Tibial nerve (tissue), 4 donors: ENCODE results near the gene MAP3K20. TPM values are rescaled to one million over a fixed set of nuclear protein-coding genes. Genes with fewer than 3 reads are reported as not detected.
"Not testable (repeated sequence)": the region's sequence is repeated elsewhere in the genome, so short reads cannot be mapped to it uniquely, and the experiment has no call there.

Experiments used
- DNase-seq, 2 donors: peaks; one replicate each; pipeline ENCODE4 v3.0.0-alpha.2; 2019; ENCODE audit warnings: low spot score in 2 of 2
- H3K27ac ChIP-seq, 4 donors: fragments of 200-600 bp; sonication (generic) in 3 of 4; one replicate each; pipeline ENCODE4 v1.5.1; 2017 to 2019; ENCODE audit warnings: mild to moderate bottlenecking in 1 of 4
- H3K27me3 ChIP-seq, 2 donors: fragments of 200-600 bp; sonication (generic) in 1 of 2; one replicate each; pipeline versions ENCODE4 v1.5.1 to v1.6.0; 2017 to 2019
- H3K36me3 ChIP-seq, 3 donors: fragments of 200-600 bp; sonication (generic); one replicate each; pipeline ENCODE4 v1.5.1; 2018 to 2019
- H3K4me1 ChIP-seq, 4 donors: fragments of 200-600 bp; sonication (generic) in 3 of 4; one replicate each; pipeline ENCODE4 v1.5.1; 2017 to 2019
- H3K4me3 ChIP-seq, 4 donors: fragments of 200-600 bp; sonication (generic) in 3 of 4; one replicate each; pipeline ENCODE4 v1.5.1; 2017 to 2019; ENCODE audit warnings: mild to moderate bottlenecking in 1 of 4, moderate library complexity in 1 of 4
- H3K9me3 ChIP-seq, 4 donors: fragments of 200-600 bp; sonication (generic) in 3 of 4; one replicate each; pipeline ENCODE4 v1.5.1; 2017 to 2019
- CTCF ChIP-seq, 5 experiments: fragments of 200-600 bp in 3 of 5; fragments of 450-650 bp in 2 of 5; sonication (generic) in 3 of 5; IDR thresholded peaks; one replicate each; pipeline ENCODE4 v1.5.1; 2016 to 2019; ENCODE audit warnings: antibody characterized with exemption in 5 of 5, mild to moderate bottlenecking in 3 of 5, moderate library complexity in 2 of 5
- EP300 ChIP-seq, 2 donors: sonication (generic); formaldehyde crosslinking; IDR thresholded peaks; one replicate each; pipeline ENCODE4 v1.6.1; 2017; ENCODE audit warnings: antibody characterized with exemption in 2 of 2, mild to moderate bottlenecking in 1 of 2
- POLR2A ChIP-seq, 2 donors: fragments of 450-650 bp; IDR thresholded peaks; one replicate each; pipeline ENCODE4 v1.6.1; 2017; ENCODE audit warnings: antibody characterized with exemption in 2 of 2, mild to moderate bottlenecking in 2 of 2, moderate library complexity in 2 of 2
- WGBS, 2 donors: methylation state at CpG; one replicate each; pipeline ENCODE4 v1.1.5; 2018; 5-methylcytosine and 5-hydroxymethylcytosine counted together
- total RNA-seq, 4 donors: library from RNA; depleted of rRNA; stranded (reverse); fragments of >200 nt; gene quantifications; one replicate each; pipeline ENCODE4 v1.1.0, GENCODE V29; 2016

The MAP3K20 gene
- total RNA-seq, 4 donors from 2014 or later = 21.9 to 32.6 (median 23.2) TPM

DNA sequence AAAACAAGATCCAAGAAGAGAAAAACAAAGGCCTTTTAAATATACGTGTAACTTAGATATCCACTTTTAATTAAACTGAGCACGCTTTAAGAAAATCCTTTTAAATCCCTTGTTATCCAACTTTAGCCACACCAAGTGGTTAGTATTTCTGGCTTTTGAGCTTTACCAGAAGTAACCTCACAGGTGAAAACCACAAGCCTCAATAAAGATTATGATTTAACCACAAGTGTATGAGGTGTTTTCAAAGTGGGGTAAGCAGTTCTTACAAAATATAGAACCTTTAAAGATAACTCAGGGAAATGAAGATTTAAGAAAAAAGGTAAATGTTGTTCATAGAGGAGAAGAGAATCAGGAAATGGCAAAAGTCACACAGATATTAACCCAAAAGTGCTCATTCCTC is 220.6 kb downstream of the MAP3K20 start:
- WGBS, 2 donors = 90 to 91% methylated on average over 2 of the region's 2 CpGs
- H3K4me1 ChIP-seq = no peaks in the 10 kb centered on the region
- H3K9me3 ChIP-seq = peaks cover 0 to 59% (median 3%) of the 10 kb centered on the region in 4 donors
- H3K27me3 ChIP-seq = no peaks in the 10 kb centered on the region
- no peak overlapping the region for H3K4me3 ChIP-seq
- TF ChIP-seq EP300 (IDR thresholded peaks at IDR 0.05) (no peak), CTCF (IDR thresholded peaks at IDR 0.05) (no peak), POLR2A (IDR thresholded peaks at IDR 0.05) (no peak)
- no peak for DNase-seq
- no peak overlapping the region for H3K27ac ChIP-seq
- no peaks in the 10 kb centered on the region for H3K36me3 ChIP-seq

DNA sequence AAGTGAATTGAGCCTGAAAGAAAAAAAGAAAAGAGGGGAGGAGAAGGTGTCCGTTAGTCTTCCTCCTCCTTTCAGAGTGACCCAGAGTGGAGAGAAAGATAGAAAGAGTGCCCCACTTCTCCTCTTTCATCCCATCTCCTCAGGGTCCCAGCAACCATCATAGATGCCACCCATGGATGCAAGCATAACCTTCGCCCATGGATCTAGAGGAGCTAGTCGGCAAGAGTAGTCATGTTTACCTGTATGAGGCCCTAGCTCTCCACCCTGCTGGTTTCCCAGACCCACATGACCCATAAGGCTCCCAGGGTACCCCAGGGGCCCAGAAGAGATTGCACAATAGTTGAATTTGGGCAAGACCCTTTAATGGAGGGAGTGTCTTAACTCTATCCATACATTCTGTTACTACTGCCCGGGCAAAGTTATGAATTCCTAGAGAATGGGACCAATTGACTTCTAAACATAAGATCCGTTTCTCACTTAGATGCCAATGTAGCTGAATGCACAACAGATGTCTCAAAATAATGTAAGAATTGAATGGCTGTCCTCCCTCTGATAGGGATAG is 223.0 kb downstream of the MAP3K20 start:
- peaks cover 0 to 68% (median 3%) of the 10 kb centered on the region in 4 donors for H3K9me3 ChIP-seq
- no peak overlapping the region for H3K4me3 ChIP-seq
- H3K27me3 ChIP-seq = no peaks in the 10 kb centered on the region
- WGBS, 2 donors = 92 to 95% methylated on average over 5 of the region's 5 CpGs
- no peaks in the 10 kb centered on the region for H3K36me3 ChIP-seq
- TF ChIP-seq POLR2A (IDR thresholded peaks at IDR 0.05) = no peak
- TF ChIP-seq CTCF (IDR thresholded peaks at IDR 0.05) = no peak
- TF ChIP-seq EP300 (IDR thresholded peaks at IDR 0.05) = no peak
- H3K4me1 ChIP-seq = no peaks in the 10 kb centered on the region
- no peak for DNase-seq
- no peak overlapping the region for H3K27ac ChIP-seq

GRCh38 chr2:173299764-173300163 is 224.1 kb downstream of the MAP3K20 start:
- TF ChIP-seq CTCF (IDR thresholded peaks at IDR 0.05) = no peak
- no peak for TF ChIP-seq POLR2A (IDR thresholded peaks at IDR 0.05)
- TF ChIP-seq EP300 (IDR thresholded peaks at IDR 0.05) = no peak
- WGBS, 2 donors = 76 to 89% methylated on average over 5 of the region's 5 CpGs
- no peak overlapping the region for H3K27ac ChIP-seq
- H3K4me1 ChIP-seq = no peaks in the 10 kb centered on the region
- H3K4me3 ChIP-seq = no peak overlapping the region
- no peaks in the 10 kb centered on the region for H3K36me3 ChIP-seq
- H3K9me3 ChIP-seq = peaks cover 0 to 67% (median 3%) of the 10 kb centered on the region in 4 donors
- no peaks in the 10 kb centered on the region for H3K27me3 ChIP-seq
- DNase-seq = no peak

- no peaks in the 10 kb centered on the region for H3K27me3 ChIP-seq
- H3K4me1 ChIP-seq = no peaks in the 10 kb centered on the region
- no peak overlapping the region for H3K27ac ChIP-seq
- H3K36me3 ChIP-seq = no peaks in the 10 kb centered on the region
- 81 to 93% methylated on average over 1 of the region's 1 CpG for WGBS, 2 donors
- no peak overlapping the region for H3K4me3 ChIP-seq
- peaks cover 0 to 67% (median 3%) of the 10 kb centered on the region in 4 donors for H3K9me3 ChIP-seq
- TF ChIP-seq EP300 (IDR thresholded peaks at IDR 0.05) = no peak
- no peak for DNase-seq
These were observed 224.8 kb downstream of the MAP3K20 start for GRCh38 chr2:173300458-173300857.

GRCh38 chr2:173301549-173301948 is 225.9 kb downstream of the MAP3K20 start:
- not testable (repeated sequence) for H3K27me3 ChIP-seq, H3K27ac ChIP-seq, H3K4me3 ChIP-seq, H3K4me1 ChIP-seq, DNase-seq, H3K36me3 ChIP-seq
- WGBS, 2 donors = 96% methylated on average over 4 of the region's 4 CpGs
- H3K9me3 ChIP-seq = peaks cover 0 to 66% (median 3%) of the 10 kb centered on the region in 4 donors

DNA sequence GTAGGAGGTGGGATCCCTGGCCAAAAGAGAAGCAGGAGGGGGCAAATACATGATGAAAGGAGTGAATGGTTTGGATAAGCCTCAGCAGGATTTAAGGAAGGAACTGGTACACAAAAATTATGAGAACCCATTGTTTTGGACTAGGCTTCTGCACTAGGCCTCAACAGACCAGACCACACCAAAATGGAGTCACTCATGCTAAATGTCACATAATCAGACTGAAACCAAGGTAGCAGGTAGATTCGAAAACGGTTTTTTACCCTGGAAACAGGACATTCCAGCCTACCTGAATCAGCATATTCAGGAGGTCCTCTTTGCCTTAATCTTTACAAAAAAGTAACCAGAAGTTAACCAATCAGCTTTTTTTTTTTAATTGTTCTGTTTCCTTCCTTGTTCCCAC is 229.7 kb downstream of the MAP3K20 start:
- Histone ChIP-seq H3K4me3 (no peak overlapping the region), H3K9me3 (peaks cover 0 to 29% (median 0%) of the 10 kb centered on the region in 4 donors)

More for the DNA sequence above, 229.7 kb downstream of the MAP3K20 start:
- no peaks in the 10 kb centered on the region for H3K4me1 ChIP-seq
- H3K27ac ChIP-seq = no peak overlapping the region
- no peak for DNase-seq
- 93 to 95% methylated on average over 2 of the region's 2 CpGs for WGBS, 2 donors
- H3K27me3 ChIP-seq = no peaks in the 10 kb centered on the region
- TF ChIP-seq EP300 (IDR thresholded peaks at IDR 0.05) = no peak
- no peak for TF ChIP-seq CTCF (IDR thresholded peaks at IDR 0.05)
- no peak for TF ChIP-seq POLR2A (IDR thresholded peaks at IDR 0.05)
- no peaks in the 10 kb centered on the region for H3K36me3 ChIP-seq
